GM23338 (cell line): ENCODE data around the gene NPAS3. TPM values are rescaled to one million over a fixed set of nuclear protein-coding genes. Genes with fewer than 3 reads are reported as not detected.

ENCODE experiments used
- ATAC-seq: fragments of 200-7000 bp; cut with Tn5 transposase; 3 replicates; pipeline ENCODE4 v1.9.1; 2020
- DNase-seq: peaks from one replicate; pipeline ENCODE4 v3.0.0-alpha.2; 2015; ENCODE audit warnings: low spot score
- H2AFZ ChIP-seq: fragments of 200-600 bp; sonication (generic); 2 replicates; pipeline ENCODE4 v1.8.0; 2016; ENCODE audit warnings: antibody characterized with exemption, mild to moderate bottlenecking, moderate library complexity
- H3F3A ChIP-seq: fragments of 200-600 bp; sonication (generic); replicated peaks from 2 replicates; pipeline ENCODE4 v1.8.0; 2017; ENCODE audit warnings: antibody characterized with exemption, mixed run types, low read depth
- H3K27ac ChIP-seq: fragments of 200-600 bp; sonication (generic); 2 replicates; pipeline ENCODE4 v1.6.1; 2016; ENCODE audit warnings: low read depth
- H3K27me3 ChIP-seq: fragments of 200-600 bp; sonication (generic); 2 replicates; pipeline ENCODE4 v1.8.0; 2016; ENCODE audit warnings: mild to moderate bottlenecking, mixed run types, moderate library complexity; ENCODE audit not compliant: insufficient read depth
- H3K36me3 ChIP-seq: fragments of 200-600 bp; sonication (generic); 2 replicates; pipeline ENCODE4 v1.8.0; 2016; ENCODE audit warnings: mild to moderate bottlenecking; ENCODE audit not compliant: insufficient read depth
- H3K4me1 ChIP-seq: fragments of 200-600 bp; sonication (generic); 2 replicates; pipeline ENCODE4 v1.8.0; 2016; ENCODE audit warnings: mild to moderate bottlenecking, moderate library complexity; ENCODE audit not compliant: insufficient read depth
- H3K4me2 ChIP-seq: fragments of 200-600 bp; sonication (generic); 2 replicates; pipeline ENCODE4 v1.7.1; 2017; ENCODE audit warnings: mixed run types
- H3K4me3 ChIP-seq: fragments of 200-600 bp; sonication (generic); 2 replicates; pipeline ENCODE4 v1.6.1; 2016; ENCODE audit warnings: mixed run types
- H3K79me2 ChIP-seq: fragments of 200-600 bp; sonication (generic); replicated peaks from 2 replicates; pipeline ENCODE4 v1.8.0; 2017; ENCODE audit warnings: mild to moderate bottlenecking; ENCODE audit not compliant: insufficient read depth
- H3K9me2 ChIP-seq: fragments of 200-600 bp; sonication (generic); 2 replicates; pipeline ENCODE4 v1.8.0; 2017; ENCODE audit not compliant: insufficient read depth
- H4K20me1 ChIP-seq: fragments of 200-600 bp; sonication (generic); replicated peaks from 2 replicates; pipeline ENCODE4 v1.8.0; 2017; ENCODE audit warnings: mild to moderate bottlenecking; ENCODE audit not compliant: insufficient read depth
- H3K27ac Mint-ChIP-seq: 2 replicates; pipeline ENCODE4 v1.8.0; 2020; ENCODE audit warnings: inconsistent platforms, mild to moderate bottlenecking, moderate library complexity, mixed read lengths
- H3K27me3 Mint-ChIP-seq: 3 replicates; pipeline ENCODE4 v1.8.0; 2022; ENCODE audit warnings: low read depth, mild to moderate bottlenecking, moderate library complexity, mixed read lengths, inconsistent platforms; ENCODE audit not compliant: insufficient read depth, poor library complexity
- H3K36me3 Mint-ChIP-seq: 3 replicates; pipeline ENCODE4 v1.8.0; 2021; ENCODE audit warnings: low read depth, mild to moderate bottlenecking, inconsistent platforms, moderate library complexity, mixed read lengths
- H3K4me1 Mint-ChIP-seq: 3 replicates; pipeline ENCODE4 v1.8.0; 2020; ENCODE audit warnings: mild to moderate bottlenecking, inconsistent platforms, mixed read lengths
- H3K4me3 Mint-ChIP-seq: 3 replicates; pipeline ENCODE4 v1.8.0; 2021; ENCODE audit warnings: moderate library complexity, mild to moderate bottlenecking, inconsistent platforms, mixed read lengths
- H3K9me3 Mint-ChIP-seq: 3 replicates; pipeline ENCODE4 v1.8.0; 2020; ENCODE audit warnings: moderate library complexity, mild to moderate bottlenecking, inconsistent platforms, mixed read lengths
- CREB1 ChIP-seq: fragments of 250-450 bp; sonication (Bioruptor Pico); IDR thresholded peaks from 2 replicates; pipeline ENCODE4 v1.5.0; 2020; ENCODE audit warnings: low read depth, mild to moderate bottlenecking, moderate library complexity
- ETS1 ChIP-seq: IDR thresholded peaks from 2 replicates; pipeline ENCODE4 v1.6.1; 2016; ENCODE audit warnings: antibody characterized with exemption
- EZH2 ChIP-seq: fragments of 200-600 bp; sonication (generic); IDR thresholded peaks from one replicate; pipeline ENCODE4 v1.8.0; 2017; ENCODE audit warnings: antibody characterized with exemption, mild to moderate bottlenecking, low read depth; ENCODE audit not compliant: unreplicated experiment
- JUNB ChIP-seq: IDR thresholded peaks from one replicate; pipeline ENCODE4 v1.6.1; 2016; ENCODE audit warnings: antibody characterized with exemption; ENCODE audit not compliant: unreplicated experiment
- NANOG ChIP-seq: IDR thresholded peaks from 2 replicates; pipeline ENCODE4 v1.6.1; 2016; ENCODE audit warnings: antibody characterized with exemption, borderline replicate concordance
- ZNF114 ChIP-seq: fragments of 250-450 bp; sonication (Bioruptor Pico); IDR thresholded peaks from 2 replicates; pipeline ENCODE4 v1.5.0; 2020; ENCODE audit warnings: mild to moderate bottlenecking, moderate library complexity
- polyA plus RNA-seq: library from polyadenylated mRNA; unstranded; fragments of >200 nt; fragmentation: Nextera tagmentation; extraction: Ambion mirVana; gene quantifications from 2 replicates; pipeline ENCODE4 v1.2.1, GENCODE V29; 2016
- total RNA-seq: library from RNA; depleted of rRNA; stranded (reverse); fragments of >200 nt; shearing (Covaris generic); gene quantifications from 2 replicates; pipeline ENCODE4 v1.2.3, GENCODE V29; 2014
- TF ChIP-seq, protein P1 (sequence below), 2 experiments: fragments of 200-600 bp in 1 of 2; sonication (generic) in 1 of 2; conservative IDR thresholded peaks; 2 replicates each; pipeline versions ENCODE4 v1.5.1 to v1.6.1; 2016 to 2017; ENCODE audit warnings: antibody characterized with exemption in 2 of 2, low read depth in 2 of 2, mild to moderate bottlenecking in 2 of 2, moderate library complexity in 1 of 2

Gene NPAS3
- total and polyA plus RNA-seq, 2 experiments from 2014 or later: 0.17 to 0.19 TPM

- Mint-ChIP-seq H3K27me3 (no peaks in the 10 kb centered on the region), H3K4me3 (no peak overlapping the region), H3K27ac (no peak overlapping the region), H3K9me3 (no peaks in the 10 kb centered on the region), H3K4me1 (peaks cover 24% of the 10 kb centered on the region), H3K36me3 (no peaks in the 10 kb centered on the region)
- Histone ChIP-seq H3F3A (no peaks in the 10 kb centered on the region), H3K4me2 (no peak overlapping the region), H4K20me1 (no peaks in the 10 kb centered on the region), H3K36me3 (no peaks in the 10 kb centered on the region), H3K27me3 (no peaks in the 10 kb centered on the region), H2AFZ (peak overlapping the region; percentile 70; the same call in 1 of the 2 replicates), H3K9me2 (no peaks in the 10 kb centered on the region; the same call in 1 of the 2 replicates), H3K79me2 (no peaks in the 10 kb centered on the region), H3K27ac (no peak overlapping the region), H3K4me3 (no peak overlapping the region), H3K4me1 (peaks cover 14% of the 10 kb centered on the region)
- no peak for ATAC-seq
- DNase-seq: no peak
- TF ChIP-seq CREB1 (CRISPR knock-in tag) (no peak), NANOG (no peak), JUNB (no peak), ETS1 (no peak)
These were observed 411.2 kb downstream of the NPAS3 start for GRCh38 chr14:33349871-33350270.

GRCh38 chr14:33350366-33350990 lies 411.8 kb downstream of the NPAS3 start:
- H3K9me3 Mint-ChIP-seq: no peaks in the 10 kb centered on the region
- Histone ChIP-seq H3K27ac (no peak overlapping the region), H2AFZ (peak overlapping the region; percentile 6; the same call in 1 of the 2 replicates), H3K4me1 (peaks cover 14% of the 10 kb centered on the region), H3K27me3 (no peaks in the 10 kb centered on the region), H3F3A (no peaks in the 10 kb centered on the region), H3K79me2 (no peaks in the 10 kb centered on the region), H3K36me3 (no peaks in the 10 kb centered on the region), H3K4me3 (no peak overlapping the region), H3K4me2 (no peak overlapping the region), H4K20me1 (no peaks in the 10 kb centered on the region), H3K9me2 (no peaks in the 10 kb centered on the region; the same call in 1 of the 2 replicates)
- H3K4me1 Mint-ChIP-seq: peaks cover 24% of the 10 kb centered on the region
- no peak for TF ChIP-seq EZH2
- TF ChIP-seq, protein P1, sequence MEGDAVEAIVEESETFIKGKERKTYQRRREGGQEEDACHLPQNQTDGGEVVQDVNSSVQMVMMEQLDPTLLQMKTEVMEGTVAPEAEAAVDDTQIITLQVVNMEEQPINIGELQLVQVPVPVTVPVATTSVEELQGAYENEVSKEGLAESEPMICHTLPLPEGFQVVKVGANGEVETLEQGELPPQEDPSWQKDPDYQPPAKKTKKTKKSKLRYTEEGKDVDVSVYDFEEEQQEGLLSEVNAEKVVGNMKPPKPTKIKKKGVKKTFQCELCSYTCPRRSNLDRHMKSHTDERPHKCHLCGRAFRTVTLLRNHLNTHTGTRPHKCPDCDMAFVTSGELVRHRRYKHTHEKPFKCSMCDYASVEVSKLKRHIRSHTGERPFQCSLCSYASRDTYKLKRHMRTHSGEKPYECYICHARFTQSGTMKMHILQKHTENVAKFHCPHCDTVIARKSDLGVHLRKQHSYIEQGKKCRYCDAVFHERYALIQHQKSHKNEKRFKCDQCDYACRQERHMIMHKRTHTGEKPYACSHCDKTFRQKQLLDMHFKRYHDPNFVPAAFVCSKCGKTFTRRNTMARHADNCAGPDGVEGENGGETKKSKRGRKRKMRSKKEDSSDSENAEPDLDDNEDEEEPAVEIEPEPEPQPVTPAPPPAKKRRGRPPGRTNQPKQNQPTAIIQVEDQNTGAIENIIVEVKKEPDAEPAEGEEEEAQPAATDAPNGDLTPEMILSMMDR (conservative IDR thresholded peaks at IDR 0.05; ENCODE audit: low read depth in 2 of 2): no peak
- no peak for TF ChIP-seq CREB1 (CRISPR knock-in tag)
- no peak for TF ChIP-seq NANOG
- no peak for TF ChIP-seq ZNF114
- peak; percentile 47 for ATAC-seq
- H3K36me3 Mint-ChIP-seq: no peaks in the 10 kb centered on the region
- no peak overlapping the region for H3K4me3 Mint-ChIP-seq
- H3K27ac Mint-ChIP-seq: no peak overlapping the region
- H3K27me3 Mint-ChIP-seq: no peaks in the 10 kb centered on the region
- peak; percentile 7 for DNase-seq
